HEK293 (cell line): ENCODE results near the gene PARP6.

Experiments
- CTCF ChIA-PET: fragments of 350-600 bp; formaldehyde crosslinking; extraction: SDS; loops from one replicate; lab custom pipeline; 2021; ENCODE audit warnings: antibody characterized with exemption; lab: Yijun Ruan, JAX
- POLR2A ChIA-PET: fragments of 300-600 bp; formaldehyde crosslinking; extraction: SDS; loops from one replicate; lab custom pipeline; 2020; ENCODE audit warnings: antibody characterized with exemption, inconsistent platforms; lab: Yijun Ruan, JAX
- H3K27ac ChIP-seq: fragments of 200-500 bp; sonication (Bioruptor generic); 2 replicates; pipeline ENCODE4 v1.5.1; 2014; ENCODE audit warnings: low read depth, low read length, control low read depth, inconsistent platforms; ENCODE audit errors: extremely low read depth
- H3K36me3 ChIP-seq, 2 experiments: fragments of 200-500 bp in 1 of 2; sonication (Bioruptor generic) in 1 of 2; 1 replicate in 1 of 2; 2 replicates in 1 of 2; pipeline ENCODE4 v1.5.1; 2014 to 2017; ENCODE audit warnings: inconsistent platforms in 2 of 2, low read length in 2 of 2; ENCODE audit not compliant: control insufficient read depth in 2 of 2, insufficient read depth in 1 of 2
- H3K4me1 ChIP-seq: fragments of 200-500 bp; sonication (Bioruptor generic); 2 replicates; pipeline ENCODE4 v1.5.1; 2014; ENCODE audit warnings: mild to moderate bottlenecking, low read length, inconsistent platforms; ENCODE audit not compliant: control insufficient read depth, insufficient read depth
- H3K4me3 ChIP-seq: 2 replicates; pipeline ENCODE4 v1.5.1; 2011; ENCODE audit warnings: low read depth, mild to moderate bottlenecking, control low read depth, low read length, moderate library complexity
- H3K9me3 ChIP-seq: fragments of 200-500 bp; sonication (Bioruptor generic); 2 replicates; pipeline ENCODE4 v1.5.1; 2014; ENCODE audit warnings: low read depth, low read length, inconsistent platforms; ENCODE audit not compliant: control insufficient read depth, insufficient read depth
- AEBP2 ChIP-seq: fragments of 450-650 bp; formaldehyde crosslinking; IDR thresholded peaks from 2 replicates; pipeline ENCODE4 v1.5.1; 2016; ENCODE audit warnings: missing biosample characterization, missing genetic modification characterization, borderline replicate concordance
- ATF2 ChIP-seq: fragments of 450-650 bp; formaldehyde crosslinking; IDR thresholded peaks from 2 replicates; pipeline ENCODE4 v1.5.1; 2016; ENCODE audit warnings: missing biosample characterization, missing genetic modification characterization, low read depth
- GLIS1 ChIP-seq: fragments of 450-650 bp; formaldehyde crosslinking; IDR thresholded peaks from 2 replicates; pipeline ENCODE4 v1.5.1; 2016; ENCODE audit warnings: missing biosample characterization, missing genetic modification characterization
- GLIS2 ChIP-seq: fragments of 450-650 bp; formaldehyde crosslinking; IDR thresholded peaks from 2 replicates; pipeline ENCODE4 v1.5.1; 2016; ENCODE audit warnings: missing biosample characterization, missing genetic modification characterization
- KLF8 ChIP-seq: fragments of 450-650 bp; formaldehyde crosslinking; IDR thresholded peaks from 2 replicates; pipeline ENCODE4 v1.5.1; 2016; ENCODE audit warnings: missing biosample characterization, missing genetic modification characterization
- PBX3 ChIP-seq: sonication (generic); formaldehyde crosslinking; IDR thresholded peaks from 2 replicates; pipeline ENCODE4 v1.8.1; 2022; ENCODE audit warnings: mild to moderate bottlenecking, moderate library complexity, missing genetic modification reagents
- PRDM1 ChIP-seq: fragments of 450-650 bp; formaldehyde crosslinking; IDR thresholded peaks from 2 replicates; pipeline ENCODE4; 2016; ENCODE audit warnings: missing biosample characterization, missing genetic modification characterization
- ZBTB10 ChIP-seq: fragments of 450-650 bp; formaldehyde crosslinking; IDR thresholded peaks from 2 replicates; pipeline ENCODE4 v1.5.1; 2016; ENCODE audit warnings: missing biosample characterization, missing genetic modification characterization
- ZBTB17 ChIP-seq: fragments of 450-650 bp; formaldehyde crosslinking; IDR thresholded peaks from 2 replicates; pipeline ENCODE4 v1.5.1; 2016; ENCODE audit warnings: missing biosample characterization, missing genetic modification characterization
- ZIC2 ChIP-seq: fragments of 450-650 bp; formaldehyde crosslinking; IDR thresholded peaks from 2 replicates; pipeline ENCODE4 v1.5.1; 2016; ENCODE audit warnings: missing biosample characterization, missing genetic modification characterization
- ZNF248 ChIP-seq: fragments of 450-650 bp; formaldehyde crosslinking; IDR thresholded peaks from 2 replicates; pipeline ENCODE4 v1.5.1; 2017; ENCODE audit warnings: missing biosample characterization, missing genetic modification characterization
- ZNF335 ChIP-seq: fragments of 450-650 bp; formaldehyde crosslinking; conservative IDR thresholded peaks from 2 replicates; pipeline ENCODE4 v1.5.1; 2016; ENCODE audit warnings: missing biosample characterization, missing genetic modification characterization
- ZNF391 ChIP-seq: fragments of 450-650 bp; formaldehyde crosslinking; IDR thresholded peaks from 2 replicates; pipeline ENCODE4 v1.5.1; 2016; ENCODE audit warnings: low read depth, missing biosample characterization, missing genetic modification characterization, borderline replicate concordance
- ZNF394 ChIP-seq: fragments of 450-650 bp; formaldehyde crosslinking; IDR thresholded peaks from 2 replicates; pipeline ENCODE4 v1.5.1; 2016; ENCODE audit warnings: missing biosample characterization, missing genetic modification characterization, mild to moderate bottlenecking, moderate library complexity, borderline replicate concordance
- ZNF433 ChIP-seq: fragments of 450-650 bp; formaldehyde crosslinking; IDR thresholded peaks from 2 replicates; pipeline ENCODE4 v1.5.1; 2016; ENCODE audit warnings: missing biosample characterization, missing genetic modification characterization, low read depth
- ZNF510 ChIP-seq: fragments of 450-650 bp; formaldehyde crosslinking; IDR thresholded peaks from 2 replicates; pipeline ENCODE4 v1.5.1; 2018; ENCODE audit warnings: mild to moderate bottlenecking, missing genetic modification characterization, missing biosample characterization; ENCODE audit not compliant: insufficient replicate concordance
- ZNF549 ChIP-seq: fragments of 450-650 bp; IDR thresholded peaks from 2 replicates; pipeline ENCODE4 v1.5.1; 2018; ENCODE audit warnings: missing biosample characterization, missing genetic modification characterization, mild to moderate bottlenecking, inconsistent platforms, moderate library complexity
- ZNF600 ChIP-seq: fragments of 450-650 bp; formaldehyde crosslinking; IDR thresholded peaks from 2 replicates; pipeline ENCODE4 v1.5.1; 2016; ENCODE audit warnings: missing biosample characterization, missing genetic modification characterization
- TF ChIP-seq, protein P1 (sequence below): fragments of 450-650 bp; formaldehyde crosslinking; IDR thresholded peaks from 2 replicates; pipeline ENCODE4 v1.5.1; 2016; ENCODE audit warnings: missing biosample characterization, missing genetic modification characterization
- TF ChIP-seq, protein P2 (sequence below): fragments of 450-650 bp; formaldehyde crosslinking; conservative IDR thresholded peaks from 2 replicates; pipeline ENCODE4 v1.5.1; 2016; ENCODE audit warnings: low read depth, missing biosample characterization, missing genetic modification characterization

Gene PARP6

DNA sequence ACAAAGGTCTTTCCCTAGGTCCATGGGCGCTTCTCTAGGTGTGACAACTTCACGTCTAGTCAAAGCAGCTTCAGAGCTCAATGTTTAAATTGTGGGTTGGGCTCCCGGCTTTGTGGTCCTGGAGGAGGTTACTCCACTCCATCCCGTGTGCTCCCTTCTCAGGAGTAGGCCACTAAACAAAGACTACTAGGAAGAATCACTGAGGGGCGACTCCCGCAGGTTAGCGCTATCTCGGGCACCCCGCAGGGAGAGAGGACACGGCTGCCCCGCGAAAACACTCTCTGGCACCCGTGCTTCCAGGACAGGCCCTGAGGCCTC, 500 bp downstream of the PARP6 start:
- POLR2A ChIA-PET = interaction anchor here (0.6 to 1.9 kb wide), 3 partner anchors 32 to 41 kb away, joined by 3 to 11 read pairs (median 4); partner anchors contain the start of gene PKM
- H3K4me1 ChIP-seq = peaks cover 6% of the 10 kb centered on the region; the same call in 1 of the 2 replicates
- H3K27ac ChIP-seq = peak overlapping the region; percentile 88
- H3K36me3 ChIP-seq = peaks cover 37 to 43% of the 10 kb centered on the region in 2 experiments
- no peaks in the 10 kb centered on the region for H3K9me3 ChIP-seq
- CTCF ChIA-PET = interaction anchor here (0.6 to 1.7 kb wide), 4 partner anchors 14 to 76 kb away, joined by 3 to 5 read pairs (median 4); no protein-coding TSS in a partner anchor
- H3K4me3 ChIP-seq = peak overlapping the region; percentile 82
- TF ChIP-seq ZIC2 (tag by site-specific recombination) (peak; percentile 73), ZNF335 (tag by site-specific recombination) (no peak), KLF8 (tag by site-specific recombination) (peak; percentile 30; the same call in 1 of the 2 replicates), ZNF433 (tag by site-specific recombination) (peak; percentile 11; the same call in 1 of the 2 replicates), GLIS1 (tag by site-specific recombination) (peak; percentile 40; the same call in 1 of the 2 replicates), ZNF391 (tag by site-specific recombination) (peak; percentile 24; the same call in 1 of the 2 replicates), ZNF549 (tag by site-specific recombination) (no peak), AEBP2 (tag by site-specific recombination) (no peak), ZNF600 (peak; percentile 18), ZNF394 (peak; percentile 50; the same call in 1 of the 2 replicates), ZNF248 (tag by site-specific recombination) (no peak), GLIS2 (tag by site-specific recombination) (0 out of 2 replicates have a peak, but pooled peaks have one; percentile 59)
- TF ChIP-seq, protein P1, sequence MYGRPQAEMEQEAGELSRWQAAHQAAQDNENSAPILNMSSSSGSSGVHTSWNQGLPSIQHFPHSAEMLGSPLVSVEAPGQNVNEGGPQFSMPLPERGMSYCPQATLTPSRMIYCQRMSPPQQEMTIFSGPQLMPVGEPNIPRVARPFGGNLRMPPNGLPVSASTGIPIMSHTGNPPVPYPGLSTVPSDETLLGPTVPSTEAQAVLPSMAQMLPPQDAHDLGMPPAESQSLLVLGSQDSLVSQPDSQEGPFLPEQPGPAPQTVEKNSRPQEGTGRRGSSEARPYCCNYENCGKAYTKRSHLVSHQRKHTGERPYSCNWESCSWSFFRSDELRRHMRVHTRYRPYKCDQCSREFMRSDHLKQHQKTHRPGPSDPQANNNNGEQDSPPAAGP (tag by site-specific recombination) = 0 out of 2 replicates have a peak, but pooled peaks have one; percentile 37

GRCh38 chr15:72271221-72271620, 1.1 kb downstream of the PARP6 start:
- POLR2A ChIA-PET = interaction anchor here (0.6 to 1.9 kb wide), 3 partner anchors 31 to 41 kb away, joined by 3 to 11 read pairs (median 4); partner anchors contain the start of gene PKM

More at GRCh38 chr15:72271221-72271620, 1.1 kb downstream of the PARP6 start:
- Histone ChIP-seq H3K4me3 (peak overlapping the region; percentile 82; the same call in 1 of the 2 replicates), H3K9me3 (no peaks in the 10 kb centered on the region), H3K4me1 (peaks cover 6% of the 10 kb centered on the region; the same call in 1 of the 2 replicates), H3K36me3 (peaks cover 44 to 49% of the 10 kb centered on the region in 2 experiments), H3K27ac (no peak overlapping the region)
- CTCF ChIA-PET = interaction anchor here (0.5 to 1.8 kb wide), 6 partner anchors 15 to 414 kb away, joined by 3 to 6 read pairs (median 4); no protein-coding TSS in a partner anchor
- TF ChIP-seq, protein P2, sequence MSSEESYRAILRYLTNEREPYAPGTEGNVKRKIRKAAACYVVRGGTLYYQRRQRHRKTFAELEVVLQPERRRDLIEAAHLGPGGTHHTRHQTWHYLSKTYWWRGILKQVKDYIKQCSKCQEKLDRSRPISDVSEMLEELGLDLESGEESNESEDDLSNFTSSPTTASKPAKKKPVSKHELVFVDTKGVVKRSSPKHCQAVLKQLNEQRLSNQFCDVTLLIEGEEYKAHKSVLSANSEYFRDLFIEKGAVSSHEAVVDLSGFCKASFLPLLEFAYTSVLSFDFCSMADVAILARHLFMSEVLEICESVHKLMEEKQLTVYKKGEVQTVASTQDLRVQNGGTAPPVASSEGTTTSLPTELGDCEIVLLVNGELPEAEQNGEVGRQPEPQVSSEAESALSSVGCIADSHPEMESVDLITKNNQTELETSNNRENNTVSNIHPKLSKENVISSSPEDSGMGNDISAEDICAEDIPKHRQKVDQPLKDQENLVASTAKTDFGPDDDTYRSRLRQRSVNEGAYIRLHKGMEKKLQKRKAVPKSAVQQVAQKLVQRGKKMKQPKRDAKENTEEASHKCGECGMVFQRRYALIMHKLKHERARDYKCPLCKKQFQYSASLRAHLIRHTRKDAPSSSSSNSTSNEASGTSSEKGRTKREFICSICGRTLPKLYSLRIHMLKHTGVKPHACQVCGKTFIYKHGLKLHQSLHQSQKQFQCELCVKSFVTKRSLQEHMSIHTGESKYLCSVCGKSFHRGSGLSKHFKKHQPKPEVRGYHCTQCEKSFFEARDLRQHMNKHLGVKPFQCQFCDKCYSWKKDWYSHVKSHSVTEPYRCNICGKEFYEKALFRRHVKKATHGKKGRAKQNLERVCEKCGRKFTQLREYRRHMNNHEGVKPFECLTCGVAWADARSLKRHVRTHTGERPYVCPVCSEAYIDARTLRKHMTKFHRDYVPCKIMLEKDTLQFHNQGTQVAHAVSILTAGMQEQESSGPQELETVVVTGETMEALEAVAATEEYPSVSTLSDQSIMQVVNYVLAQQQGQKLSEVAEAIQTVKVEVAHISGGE (tag by site-specific recombination) = no peak
- TF ChIP-seq ATF2 (tag by site-specific recombination) (no peak), PBX3 (no peak), ZNF510 (tag by site-specific recombination) (no peak), ZNF600 (no peak), ZBTB10 (tag by site-specific recombination) (no peak), ZBTB17 (no peak), PRDM1 (tag by site-specific recombination) (peak; percentile 96)
